ENCODE data around the gene SH3BP5. TPM values are rescaled to one million over a fixed set of nuclear protein-coding genes. Genes with fewer than 3 reads are reported as not detected.

Gene SH3BP5
- total RNA-seq, 1 experiment from 2014 or later = 85.4 TPM

DNA sequence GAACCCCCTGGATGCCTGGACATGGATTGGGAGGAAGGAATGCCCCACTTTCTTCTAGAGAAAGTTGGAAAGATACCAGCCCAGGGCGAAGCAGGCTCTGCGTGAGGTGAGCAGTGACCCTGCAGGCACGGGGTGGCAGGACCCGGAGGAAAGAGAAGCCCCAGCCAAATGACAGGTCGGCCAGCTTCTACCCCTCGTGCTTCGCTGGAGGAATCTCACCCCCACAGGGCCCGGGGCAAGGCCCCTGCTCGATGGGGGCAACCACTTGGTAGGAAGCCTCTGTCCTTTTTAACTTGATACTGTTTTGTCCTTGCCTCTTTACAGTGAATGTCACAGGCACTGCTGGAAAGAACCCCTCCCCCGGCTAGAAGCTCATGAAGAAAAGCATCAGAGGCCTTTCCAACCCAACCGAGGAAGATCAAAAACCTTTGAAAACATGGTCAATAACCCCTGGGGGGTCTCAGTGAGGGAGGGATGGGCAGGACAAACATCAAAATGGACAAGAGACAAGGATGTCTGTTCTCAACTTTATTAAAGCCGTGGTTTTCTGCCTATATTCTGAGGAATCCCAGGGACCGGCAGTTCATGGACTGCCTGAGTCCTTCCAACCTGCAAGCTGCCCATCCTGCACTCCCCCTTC, 54.4 kb downstream of the SH3BP5 start:
- no peak for DNase-seq (ENCODE audit: low spot score)

DNA sequence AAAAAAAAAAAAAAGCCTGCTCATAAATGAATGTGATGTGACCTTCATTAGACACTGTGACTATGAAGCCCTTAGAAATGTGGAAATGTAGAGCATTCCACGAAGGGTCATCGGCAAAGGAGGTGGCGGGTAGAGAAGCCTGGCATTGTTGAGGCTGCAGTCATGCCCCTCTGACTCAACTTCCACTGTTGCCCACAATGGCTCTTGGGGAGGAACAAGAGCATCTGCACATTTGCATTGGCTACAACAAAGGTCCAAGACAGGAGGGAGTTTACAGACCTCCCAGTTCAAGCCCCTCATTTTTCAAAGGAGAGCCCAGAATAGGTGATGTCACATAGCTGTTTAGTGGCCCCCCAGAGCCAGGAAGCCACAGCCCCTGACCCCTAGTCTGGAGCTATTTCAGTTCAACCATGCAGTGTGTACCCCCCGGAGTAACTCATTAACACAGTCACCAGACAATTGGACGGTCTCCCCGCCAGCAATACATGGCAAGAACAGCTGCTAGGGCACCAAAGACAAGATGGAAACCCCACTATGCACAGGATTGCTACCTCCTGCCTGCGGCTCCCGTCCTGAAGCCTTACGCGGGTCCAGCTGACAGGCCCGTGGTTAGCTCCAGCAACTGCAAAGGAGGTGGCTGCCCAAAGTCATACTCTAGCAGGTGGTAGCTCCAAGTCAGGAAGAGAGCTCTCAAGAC, 56.2 kb downstream of the SH3BP5 start:
- no peak for DNase-seq (ENCODE audit: low spot score)

GRCh38 chr3:15273227-15273626, 59.2 kb downstream of the SH3BP5 start:
- no peak for DNase-seq (ENCODE audit: low spot score)

DNA sequence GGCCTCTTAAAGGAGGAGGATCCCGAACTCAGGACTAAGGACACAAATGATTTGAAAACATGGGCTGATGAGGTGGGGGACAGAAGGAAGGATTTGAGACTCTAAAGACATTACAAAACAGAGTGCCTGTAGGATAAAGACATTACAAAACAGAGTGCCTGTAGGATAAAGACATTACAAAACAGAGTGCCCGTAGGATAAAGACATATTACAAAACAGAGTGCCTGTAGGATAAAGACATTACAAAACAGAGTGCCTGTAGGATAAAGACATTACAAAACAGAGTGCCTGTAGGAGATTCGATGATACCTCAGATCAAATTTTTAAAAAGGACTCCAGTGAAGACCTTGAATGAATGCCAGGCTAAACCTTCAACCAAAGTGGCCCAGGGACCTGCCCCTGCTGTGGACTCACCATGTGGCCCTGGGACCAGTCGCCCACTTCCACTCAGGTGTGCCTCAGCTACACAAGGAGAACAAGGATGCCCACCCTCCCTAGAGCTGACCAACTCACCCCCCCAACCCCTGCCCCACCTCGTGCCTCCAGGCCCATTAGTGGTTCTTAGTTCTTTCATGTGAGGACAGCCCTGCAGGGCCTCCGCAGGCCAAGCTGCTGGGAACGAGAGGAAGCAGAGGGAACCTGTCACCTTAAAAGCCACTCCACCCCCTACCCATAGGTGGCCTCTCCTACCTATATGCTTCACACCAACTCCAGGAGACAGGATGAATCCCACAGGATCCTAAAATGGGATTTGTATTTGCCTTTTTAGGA, 59.8 kb downstream of the SH3BP5 start:
- no peak for DNase-seq (ENCODE audit: low spot score)

DNA sequence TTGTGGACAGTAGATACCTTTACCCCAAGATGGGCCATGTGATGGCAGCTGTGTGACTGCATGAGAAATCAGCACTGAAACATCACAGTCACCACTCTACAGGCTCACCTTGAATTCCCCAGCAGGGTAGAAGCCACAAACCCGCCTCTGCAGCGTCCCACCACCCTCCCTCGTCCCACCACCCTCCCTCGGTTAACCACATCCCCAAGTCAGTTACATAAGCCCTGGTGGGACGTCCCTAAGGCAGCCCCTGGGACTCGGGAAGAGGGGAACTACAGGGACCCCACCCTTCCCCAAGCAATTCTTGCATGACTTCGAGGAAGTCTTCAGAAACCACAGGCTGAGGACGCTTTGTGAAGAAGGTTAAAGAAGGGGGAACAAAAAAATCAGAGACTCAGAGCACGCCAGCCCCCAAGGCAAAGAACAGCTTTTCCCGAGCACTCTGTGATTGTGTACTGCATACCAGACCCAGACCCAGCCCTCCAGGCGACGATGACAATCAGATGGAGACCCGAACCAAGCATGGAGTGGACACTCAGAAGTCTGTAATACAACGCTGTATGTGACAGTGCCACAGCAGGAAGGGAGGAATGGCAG, 60.5 kb downstream of the SH3BP5 start:
- peak; percentile 54 for DNase-seq (ENCODE audit: low spot score)

DNA sequence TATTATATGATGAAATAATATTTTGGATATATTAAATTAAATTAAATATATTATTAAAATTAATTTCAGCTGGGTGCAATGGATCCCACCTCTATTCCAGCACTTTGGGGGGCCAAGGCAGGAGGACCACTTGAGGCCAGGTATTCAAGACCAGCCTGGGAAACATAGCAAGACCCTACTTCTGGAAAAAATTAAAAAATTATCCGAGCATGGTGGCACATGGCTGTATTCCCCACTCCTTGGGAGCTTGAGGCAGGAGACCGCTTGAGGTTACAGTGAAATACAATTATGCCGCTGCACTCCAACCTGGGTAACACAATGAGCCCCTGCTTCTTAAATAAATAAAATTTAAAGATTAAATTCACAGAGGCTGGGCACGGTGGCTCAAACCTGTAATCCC, 61.4 kb downstream of the SH3BP5 start:
- DNase-seq (ENCODE audit: low spot score) = no peak

- peak; percentile 99 for DNase-seq (ENCODE audit: low spot score)
Measured at GRCh38 chr3:15269091-15269989, 63.0 kb downstream of the SH3BP5 start.

DNA sequence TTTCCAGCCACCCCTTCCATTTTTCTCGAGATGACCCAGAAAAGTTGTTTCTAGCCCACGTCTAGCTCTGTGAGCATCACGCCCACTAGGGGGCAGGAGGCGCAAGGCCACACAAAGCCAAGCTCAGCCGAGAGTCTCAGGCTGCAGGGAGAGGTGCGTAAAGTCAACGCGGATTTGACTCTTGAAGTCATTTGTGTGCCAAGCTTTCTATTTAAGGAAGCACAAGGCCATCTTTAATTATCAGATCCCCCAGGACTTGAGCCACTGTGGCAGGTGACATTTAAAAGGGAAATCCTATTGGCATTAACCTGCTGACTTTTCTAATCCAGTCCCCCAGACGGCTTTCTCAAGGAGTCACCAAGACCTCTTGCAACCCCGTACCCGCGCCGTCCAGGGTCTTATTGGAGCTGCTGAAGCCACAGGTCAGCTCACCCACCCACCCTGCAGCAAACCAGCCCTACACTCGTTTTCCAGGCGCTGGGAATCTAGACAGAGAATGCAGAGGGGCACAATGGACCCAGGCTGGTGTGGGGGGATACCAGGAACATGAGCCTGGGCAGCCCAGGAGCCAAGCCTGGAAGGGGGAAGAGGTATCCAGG, 64.3 kb downstream of the SH3BP5 start:
- peak; percentile 82 for DNase-seq (ENCODE audit: low spot score)

GRCh38 chr3:15267502-15267901, 64.9 kb downstream of the SH3BP5 start:
- no peak for DNase-seq (ENCODE audit: low spot score)

- DNase-seq (ENCODE audit: low spot score) = no peak
Measured at GRCh38 chr3:15266510-15267376, 65.6 kb downstream of the SH3BP5 start.

DNA sequence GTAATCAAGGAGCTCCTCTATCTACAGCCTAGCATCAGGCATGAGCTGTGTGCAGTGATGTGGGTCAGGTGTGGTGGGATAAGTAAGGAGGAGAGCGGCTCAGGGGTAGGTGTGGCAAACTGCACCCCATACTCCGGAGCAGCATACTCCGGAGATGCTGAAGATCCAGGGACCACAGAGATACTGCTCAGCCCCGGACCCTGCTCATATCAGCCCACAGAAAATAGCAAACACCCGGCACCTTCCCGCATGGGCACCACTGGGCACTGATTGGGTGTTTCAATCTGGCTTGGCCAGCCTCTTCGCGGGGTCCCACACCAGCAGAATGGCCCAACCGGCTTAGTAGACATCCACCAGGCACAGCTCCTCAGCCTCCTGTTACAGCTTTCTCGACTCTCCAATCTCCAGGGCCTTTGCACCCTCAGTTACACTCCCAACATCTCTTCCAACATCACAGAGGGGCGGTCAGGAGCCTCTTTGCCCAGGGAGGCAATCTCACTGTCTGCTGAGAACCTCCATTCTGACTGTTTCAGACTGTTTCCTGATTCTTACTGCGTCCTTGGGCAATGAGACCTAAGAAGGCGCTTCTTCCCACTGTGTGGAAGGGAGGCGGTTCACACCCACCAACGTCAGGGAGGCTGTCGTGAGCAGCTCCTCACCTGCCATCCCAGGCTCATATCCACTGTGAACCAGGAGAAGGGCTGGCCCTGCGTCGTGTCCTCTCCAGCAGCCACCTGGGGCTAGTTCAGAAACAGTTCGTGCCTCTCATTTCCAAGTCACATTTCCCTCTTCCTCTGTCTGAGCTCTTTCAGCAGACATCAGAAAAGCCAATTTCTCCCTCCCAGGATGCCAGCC, 66.5 kb downstream of the SH3BP5 start:
- no peak for DNase-seq (ENCODE audit: low spot score)

GRCh38 chr3:15264486-15264885, 67.9 kb downstream of the SH3BP5 start:
- no peak for DNase-seq (ENCODE audit: low spot score)

- DNase-seq (ENCODE audit: low spot score) = no peak
Measured at GRCh38 chr3:15263926-15264325, 68.5 kb downstream of the SH3BP5 start.

DNA sequence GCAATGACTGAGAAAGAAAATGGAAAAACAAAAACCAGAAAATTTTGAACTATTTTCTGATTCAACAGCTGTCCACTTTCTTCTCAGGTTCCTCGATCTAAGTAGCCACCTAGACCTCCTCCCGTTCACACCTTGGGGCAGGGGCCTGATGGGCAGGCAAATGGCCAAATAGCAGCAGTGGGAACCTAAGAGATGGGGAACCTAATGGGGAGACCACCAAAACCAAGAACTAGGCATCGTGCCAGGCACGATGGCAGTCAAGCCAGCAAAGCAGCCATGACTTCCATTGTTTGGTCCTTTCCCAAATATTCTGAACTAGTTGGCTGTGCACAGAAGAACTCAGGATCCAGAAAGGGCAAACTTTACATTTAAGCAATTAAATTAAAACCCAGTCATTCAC, 69.3 kb downstream of the SH3BP5 start:
- DNase-seq (ENCODE audit: low spot score) = no peak

GRCh38 chr3:15262021-15262420, 70.4 kb downstream of the SH3BP5 start:
- DNase-seq (ENCODE audit: low spot score) = no peak

DNA sequence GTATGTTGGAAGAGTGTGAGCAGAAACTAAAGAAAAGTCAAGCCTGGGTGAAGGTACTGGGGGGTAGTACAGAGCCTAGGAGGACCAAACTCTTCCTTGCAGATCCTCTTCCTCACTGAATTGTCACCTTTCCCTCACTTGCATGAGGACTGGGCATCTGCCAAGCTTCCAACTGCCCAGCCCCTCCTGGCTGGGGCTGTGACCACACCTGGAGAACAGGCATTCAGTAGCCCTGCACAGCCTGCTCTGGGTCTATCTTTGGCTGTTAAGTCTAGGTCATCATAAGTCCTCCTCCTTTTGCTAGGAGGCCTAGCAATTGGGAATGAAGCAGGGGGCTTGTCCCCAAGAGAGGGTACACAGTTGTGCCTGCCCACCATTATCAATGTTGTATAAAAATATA, 71.1 kb downstream of the SH3BP5 start:
- DNase-seq (ENCODE audit: low spot score) = no peak

- no peak for DNase-seq (ENCODE audit: low spot score)
Measured at GRCh38 chr3:15260531-15260930, 71.9 kb downstream of the SH3BP5 start.

DNA sequence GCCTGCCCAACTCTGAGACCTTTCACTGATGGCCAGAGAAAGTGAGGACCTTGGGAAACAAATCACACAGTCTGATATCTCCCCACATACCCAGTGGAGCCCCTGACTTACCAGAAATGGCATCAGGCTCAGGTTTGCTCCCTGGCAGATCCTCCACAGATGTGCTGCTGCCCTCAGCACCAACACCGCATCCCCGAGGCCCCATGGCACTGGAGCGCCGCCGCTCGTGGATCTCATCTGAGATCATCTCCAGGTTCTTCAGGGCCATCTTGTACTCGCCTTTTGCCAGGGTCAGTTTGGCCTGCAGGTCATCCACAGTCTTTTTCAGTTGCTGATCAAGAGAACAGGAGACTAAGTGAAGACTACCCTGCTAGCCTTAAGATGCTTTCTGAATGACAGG, 73.7 kb downstream of the SH3BP5 start:
- no peak for DNase-seq (ENCODE audit: low spot score)

GRCh38 chr3:15256861-15257341, 75.5 kb downstream of the SH3BP5 start:
- DNase-seq (ENCODE audit: low spot score) = no peak

All from A172 (cell line).